GM13976 (cell line): ENCODE data around the gene CUX1.
"Not testable (repeated sequence)": the region's sequence is repeated elsewhere in the genome, so short reads cannot be mapped to it uniquely, and the experiment has no call there.

Experiments used
- DNase-seq: peaks from one replicate; pipeline ENCODE4 v3.0.0; 2012; ENCODE audit warnings: low spot score
- CTCF ChIP-seq: IDR thresholded peaks from 2 replicates; pipeline ENCODE4 v1.5.1; 2012; ENCODE audit warnings: borderline replicate concordance, mild to moderate bottlenecking; ENCODE audit not compliant: insufficient read depth; ENCODE audit errors: extremely low read depth, missing control alignments, control extremely low read depth
- in situ Hi-C: fragments of 300-500 bp; cut with MboI; formaldehyde crosslinking; loops from one replicate; pipeline ENCODE4 v1.12.0; 2022; ENCODE audit warnings: low sequenced_read_pairs, mixed read lengths, inconsistent platforms; ENCODE audit not compliant: unreplicated experiment

CUX1 gene

GRCh38 chr7:101784292-101785127 is 32.9 kb upstream of the CUX1 start:
- TF ChIP-seq CTCF: no peak
- no peak for DNase-seq
- in situ Hi-C loops: no loop called here

DNA sequence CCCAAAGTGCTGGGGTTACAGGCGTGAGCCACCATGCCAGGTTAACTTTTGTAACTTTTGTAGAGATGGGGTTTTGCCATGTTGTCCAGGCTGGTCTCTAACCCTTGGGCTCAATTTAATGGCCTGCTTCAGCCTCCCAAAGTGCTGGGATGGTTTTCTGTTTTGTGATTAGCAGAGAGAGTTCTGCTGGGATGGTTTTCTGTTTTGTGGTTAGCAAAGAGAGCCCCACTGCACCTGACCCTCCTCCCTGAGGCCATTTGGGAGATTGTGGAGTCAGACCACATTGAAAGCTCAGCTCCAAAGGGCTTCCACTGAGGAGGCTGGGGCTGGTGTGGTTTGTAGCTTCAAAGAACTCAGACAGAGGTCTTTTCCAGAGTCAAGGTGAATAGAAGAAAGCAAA is 29.6 kb upstream of the CUX1 start:
- no peak for TF ChIP-seq CTCF
- no peak for DNase-seq
- in situ Hi-C loops: no loop called here

DNA sequence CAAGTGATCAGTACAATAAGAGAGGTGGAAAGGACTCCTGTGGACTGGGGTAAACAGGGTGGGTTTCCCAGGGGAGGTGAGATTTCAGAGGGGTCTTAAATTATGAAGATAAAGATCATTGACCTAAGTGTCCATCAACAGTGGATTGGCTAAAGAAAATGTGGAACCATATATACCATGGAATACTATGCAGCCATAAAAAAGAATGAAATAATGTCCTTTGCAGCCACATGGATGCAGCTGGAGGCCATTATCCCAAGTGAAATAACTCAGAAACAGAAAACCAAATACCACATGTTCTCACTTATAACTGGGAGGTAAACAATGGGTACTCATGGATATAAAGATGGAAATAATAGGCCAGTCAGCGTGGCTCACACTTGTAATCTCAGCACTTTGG is 28.9 kb upstream of the CUX1 start:
- in situ Hi-C loops: no loop called here
- no peak for TF ChIP-seq CTCF
- no peak for DNase-seq

- no peak for DNase-seq
- no peak for TF ChIP-seq CTCF
- in situ Hi-C loops: no loop called here
Measured at GRCh38 chr7:101790566-101791293, 26.7 kb upstream of the CUX1 start.

DNA sequence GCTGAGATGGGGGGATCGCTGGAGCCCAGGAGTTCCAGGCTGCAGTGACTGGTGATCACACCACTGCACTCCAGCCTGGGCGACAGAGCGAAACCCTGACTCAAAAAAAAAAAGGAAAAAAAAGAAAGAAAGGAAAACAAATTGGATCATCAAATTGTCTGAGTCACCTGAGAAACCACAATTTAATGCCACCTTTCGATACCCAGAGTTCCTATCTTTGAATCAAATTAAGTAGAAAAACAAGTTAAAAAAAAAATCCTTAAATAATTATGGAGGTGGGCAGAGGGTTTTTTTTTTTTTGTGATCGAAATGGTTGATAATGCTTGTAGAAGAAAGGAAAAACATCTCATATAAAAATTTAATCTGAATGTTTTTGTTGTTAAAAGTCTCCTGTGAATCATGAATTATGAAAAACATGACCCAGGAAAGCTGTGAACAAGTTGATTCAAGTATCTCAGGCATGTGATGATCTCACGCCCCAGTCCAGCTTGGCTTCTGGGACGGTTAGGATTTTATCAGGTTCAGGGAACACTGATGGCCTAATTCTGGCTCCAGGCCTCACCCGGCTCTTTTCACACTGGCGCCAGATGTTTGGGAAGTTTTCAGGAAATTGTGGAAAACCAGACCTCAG is 25.3 kb upstream of the CUX1 start:
- no peak for DNase-seq
- in situ Hi-C loops: no loop called here
- TF ChIP-seq CTCF: no peak

GRCh38 chr7:101792682-101793071 is 24.7 kb upstream of the CUX1 start:
- DNase-seq, in situ Hi-C loops: not testable (repeated sequence)

DNA sequence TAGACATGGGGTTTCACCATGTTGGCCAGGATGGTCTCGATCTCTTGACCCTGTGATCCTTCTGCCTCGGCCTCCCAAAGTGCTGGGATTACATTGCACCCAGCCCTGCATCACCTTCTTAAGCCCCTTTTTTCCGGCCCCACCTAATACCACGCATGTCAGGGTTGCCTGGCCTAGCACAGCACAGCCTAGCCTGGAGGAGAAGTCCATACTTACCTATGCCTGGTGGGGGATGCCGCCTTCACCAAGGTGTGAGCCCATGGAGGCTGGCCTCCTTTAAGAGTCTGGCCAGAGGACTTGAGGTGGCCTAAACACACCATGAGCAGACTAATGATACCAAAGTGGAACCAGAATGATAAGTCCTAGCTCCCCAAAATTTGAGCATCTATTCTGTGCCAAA is 22.0 kb upstream of the CUX1 start:
- in situ Hi-C loops: no loop called here

GRCh38 chr7:101798173-101798572 is 19.3 kb upstream of the CUX1 start:
- DNase-seq, in situ Hi-C loops: not testable (repeated sequence)

More for the DNA sequence above, 22.0 kb upstream of the CUX1 start:
- no peak for DNase-seq
- TF ChIP-seq CTCF: no peak
